ENCODE results near the gene CEP85.
A peak's percentile ranks its signal among the peaks of the same experiment; 100 is the strongest.

The CEP85 gene

DNA sequence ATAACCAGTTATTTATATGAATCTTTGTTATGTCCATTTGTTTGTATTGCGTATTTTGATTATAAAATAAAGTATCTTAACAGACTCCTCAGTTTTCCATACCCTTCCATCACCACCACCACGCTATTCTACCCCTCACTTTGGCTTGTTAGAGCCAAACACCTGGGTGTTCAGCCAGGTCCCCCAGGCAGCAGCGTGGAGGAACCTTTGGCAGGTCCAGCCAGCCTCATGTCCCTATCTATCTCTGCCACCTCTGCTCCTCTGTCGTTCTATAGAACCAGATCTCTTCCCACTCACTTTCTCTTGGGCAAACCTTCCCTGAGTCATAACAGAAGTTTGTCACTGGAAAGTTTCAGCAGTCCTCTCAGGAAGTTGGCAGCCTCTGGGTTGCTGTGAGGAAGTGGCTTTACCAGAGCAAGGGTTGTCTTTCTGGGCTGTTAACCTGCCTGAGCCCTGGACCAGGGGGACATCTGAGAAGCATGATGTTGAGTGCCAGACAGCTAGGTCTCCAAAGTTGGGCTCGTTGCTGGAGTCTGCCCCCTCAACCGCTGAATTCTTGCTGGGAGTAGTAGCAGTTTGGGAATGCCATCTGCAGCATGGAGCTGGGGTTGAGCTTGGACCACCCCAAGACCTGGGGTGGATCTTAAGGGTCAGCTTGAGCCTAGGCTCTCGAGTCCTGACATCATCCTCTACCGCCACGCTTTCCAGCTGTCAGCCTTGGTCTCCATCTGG lies 44.9 kb downstream of the CEP85 start:
- DNase-seq = peak; percentile 96 to 98

GRCh38 chr1:26279456-26280332 lies 45.7 kb downstream of the CEP85 start, which contains the start of gene SH3BGRL3:
TSS of gene SH3BGRL3 (plus strand) at chr1:26280086. CDS start at chr1:26280156, 70 bp downstream.
- peak; percentile 80 for DNase-seq

DNA sequence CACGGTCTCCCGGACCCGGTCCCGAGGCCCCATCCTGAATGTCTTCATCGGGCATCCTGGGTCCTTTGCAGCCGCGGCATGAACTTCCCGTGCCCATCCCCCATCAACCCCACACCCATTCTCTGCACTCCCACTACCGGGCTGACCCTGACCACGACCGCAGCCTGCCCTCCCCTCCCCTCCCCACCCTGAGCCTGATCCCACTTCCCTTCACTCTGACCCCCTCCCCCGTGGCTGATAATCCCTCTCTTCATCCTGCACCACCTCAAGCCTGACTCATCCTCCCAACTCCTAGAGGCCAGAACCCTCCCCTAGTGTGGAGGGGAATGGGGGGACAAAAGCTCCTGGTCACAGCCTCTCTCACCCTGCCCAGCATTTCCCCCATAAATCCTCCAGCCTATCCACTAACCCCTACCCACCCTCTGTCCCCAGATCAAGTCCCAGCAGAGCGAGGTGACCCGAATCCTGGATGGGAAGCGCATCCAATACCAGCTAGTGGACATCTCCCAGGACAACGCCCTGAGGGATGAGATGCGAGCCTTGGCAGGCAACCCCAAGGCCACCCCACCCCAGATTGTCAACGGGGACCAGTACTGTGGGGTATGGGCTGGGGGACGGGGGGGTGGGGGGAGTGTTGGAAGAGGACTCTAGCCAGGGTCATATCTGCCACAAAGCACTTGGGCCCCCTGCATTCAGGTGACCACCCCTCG lies 46.5 kb downstream of the CEP85 start:
- no peak for DNase-seq

DNA sequence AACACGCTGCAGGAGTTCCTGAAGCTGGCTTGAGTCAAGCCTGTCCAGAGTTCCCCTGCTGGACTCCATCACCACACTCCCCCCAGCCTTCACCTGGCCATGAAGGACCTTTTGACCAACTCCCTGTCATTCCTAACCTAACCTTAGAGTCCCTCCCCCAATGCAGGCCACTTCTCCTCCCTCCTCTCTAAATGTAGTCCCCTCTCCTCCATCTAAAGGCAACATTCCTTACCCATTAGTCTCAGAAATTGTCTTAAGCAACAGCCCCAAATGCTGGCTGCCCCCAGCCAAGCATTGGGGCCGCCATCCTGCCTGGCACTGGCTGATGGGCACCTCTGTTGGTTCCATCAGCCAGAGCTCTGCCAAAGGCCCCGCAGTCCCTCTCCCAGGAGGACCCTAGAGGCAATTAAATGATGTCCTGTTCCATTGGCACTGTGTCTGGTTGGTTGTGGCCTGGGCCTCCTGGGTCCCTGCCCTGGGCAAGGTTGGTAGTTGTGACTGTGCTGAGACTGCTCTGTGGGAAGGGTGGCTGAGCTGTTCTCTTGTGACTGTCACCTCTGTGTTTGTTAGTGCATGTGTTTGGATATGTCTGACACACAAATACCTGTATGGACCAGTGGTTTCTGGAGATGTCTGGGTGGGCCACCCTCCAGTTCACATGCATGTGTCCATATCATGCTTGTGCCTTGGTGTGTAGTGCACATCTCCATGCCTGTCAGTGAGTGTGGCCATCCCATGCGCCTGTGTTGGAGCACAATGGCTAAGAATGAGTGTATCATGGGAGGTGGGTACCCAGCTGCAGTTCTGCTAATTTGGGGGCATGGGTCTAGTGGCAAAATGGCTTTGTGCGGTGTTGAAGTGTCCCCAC lies 47.3 kb downstream of the CEP85 start:
- no peak for DNase-seq

DNA sequence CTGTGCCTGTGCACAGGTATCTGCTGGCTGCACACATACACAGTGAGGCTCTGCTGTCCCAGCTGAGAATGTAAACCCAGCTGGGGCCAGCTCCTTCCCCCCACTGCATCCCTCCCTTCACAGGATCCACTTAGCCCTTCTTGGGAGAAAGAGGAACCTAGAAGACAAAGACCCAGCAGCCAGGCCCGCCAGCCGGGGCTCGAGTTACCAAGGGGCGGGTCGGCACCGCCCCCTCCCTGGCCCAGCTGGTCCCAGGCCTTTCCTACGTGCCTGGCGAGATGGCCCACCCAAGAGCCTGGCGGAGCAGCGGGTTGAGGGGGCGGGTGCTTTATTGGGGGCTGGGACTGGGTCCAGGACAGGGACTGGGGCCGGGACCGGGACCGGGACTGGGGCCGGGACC lies 48.0 kb downstream of the CEP85 start:
- peak in 1 of 2 donors; percentile 19 for DNase-seq

- DNase-seq = no peak
These were observed 48.5 kb downstream of the CEP85 start for GRCh38 chr1:26282401-26282918.

DNA sequence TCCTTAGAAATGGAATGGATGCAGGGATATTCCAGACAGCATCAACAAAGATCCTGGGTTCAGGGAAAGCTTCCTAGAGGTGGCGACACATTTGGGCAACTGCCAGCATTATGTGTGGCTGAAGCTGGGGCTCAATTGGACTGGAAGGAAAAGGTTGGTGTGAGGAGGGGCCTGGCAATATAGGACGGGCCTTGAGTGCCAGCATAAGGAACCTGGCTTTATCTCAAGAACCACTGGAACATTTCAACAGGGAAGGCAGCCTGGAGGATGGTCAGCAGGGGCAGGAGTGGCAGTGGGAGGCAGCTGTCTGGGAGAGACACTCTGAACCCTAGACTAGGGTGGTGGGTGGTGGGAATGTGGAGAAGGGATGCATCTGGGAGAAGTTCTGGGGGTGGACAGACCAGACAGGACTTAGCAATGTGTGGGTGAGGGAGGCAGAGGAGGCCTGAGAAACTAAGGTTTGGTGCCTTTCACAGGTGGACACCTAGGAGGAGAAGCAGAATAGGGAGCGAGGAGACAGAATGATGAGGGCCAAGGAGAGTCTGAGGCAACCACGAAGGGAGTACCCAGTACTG lies 49.4 kb downstream of the CEP85 start:
- no peak for DNase-seq

DNA sequence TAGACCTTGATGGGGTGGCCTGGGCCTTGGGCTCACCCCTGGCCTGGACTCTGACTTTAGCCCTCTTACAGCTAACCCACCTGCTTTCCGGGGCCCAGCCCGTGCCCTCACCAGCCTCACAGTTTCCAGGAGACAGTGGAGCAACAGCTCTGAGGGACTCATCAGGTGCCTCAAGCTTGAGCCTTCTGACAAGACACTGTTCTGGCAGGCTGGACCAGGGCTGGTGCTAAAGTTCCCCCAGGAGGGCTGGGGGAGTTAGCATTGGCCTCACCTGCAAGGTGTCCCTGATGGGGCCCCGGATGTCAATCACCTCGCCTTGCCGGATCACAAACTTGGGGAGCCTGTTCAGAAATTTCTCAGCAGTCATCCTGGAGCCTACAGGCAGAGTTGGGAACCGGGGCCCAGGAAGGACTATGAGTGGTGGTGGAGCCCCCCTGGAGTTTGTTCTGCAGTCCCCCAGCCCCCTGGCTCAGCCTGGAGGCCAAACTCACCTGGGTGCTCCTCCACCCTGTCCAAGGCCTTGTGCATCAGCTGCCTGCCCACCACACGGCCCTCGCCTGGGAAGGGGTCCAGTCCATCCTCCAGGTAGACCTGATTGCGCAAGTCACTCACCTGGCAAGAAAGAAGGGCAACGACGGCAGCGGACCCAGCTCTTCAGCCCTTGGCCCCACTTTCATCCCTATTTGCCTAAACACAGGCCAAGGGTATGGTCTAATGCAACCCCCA lies 50.0 kb downstream of the CEP85 start:
- DNase-seq = no peak

DNA sequence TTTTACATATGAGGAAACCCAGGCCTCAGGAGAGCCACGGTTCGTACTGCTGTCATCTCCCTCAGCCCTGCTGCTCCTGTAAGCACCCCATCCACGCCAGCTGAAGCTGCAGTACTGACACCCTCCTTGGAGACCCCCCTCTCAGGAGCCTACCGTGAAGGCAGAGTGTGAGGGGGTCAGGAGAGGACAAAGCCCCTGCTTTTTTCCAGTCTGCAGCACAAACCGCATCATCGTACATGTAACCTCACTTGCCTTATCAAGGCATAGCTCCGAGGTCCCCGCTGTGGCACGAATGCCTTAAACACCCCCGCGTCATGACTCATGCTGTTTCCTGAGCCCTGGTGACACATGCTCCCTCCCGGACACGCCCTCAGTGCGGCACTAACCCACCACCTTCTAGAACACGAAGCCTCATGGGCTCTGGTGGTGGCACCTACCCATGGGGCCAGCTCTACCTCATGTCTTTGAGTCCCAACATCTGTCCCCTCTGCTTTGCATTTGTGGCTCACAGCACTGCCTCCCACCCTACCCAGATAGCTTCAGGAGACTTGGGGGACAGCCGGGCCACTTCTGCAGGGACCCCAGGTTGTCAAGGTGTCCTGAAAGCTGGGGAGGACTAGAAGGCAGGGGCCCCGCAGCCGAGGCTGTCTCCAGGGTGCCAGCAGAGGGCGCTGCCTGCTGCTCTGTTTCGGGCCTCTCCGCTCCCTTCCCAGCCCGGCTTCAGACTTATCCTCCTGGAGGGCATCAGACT lies 50.8 kb downstream of the CEP85 start:
- peak; percentile 89 to 94 for DNase-seq

DNA sequence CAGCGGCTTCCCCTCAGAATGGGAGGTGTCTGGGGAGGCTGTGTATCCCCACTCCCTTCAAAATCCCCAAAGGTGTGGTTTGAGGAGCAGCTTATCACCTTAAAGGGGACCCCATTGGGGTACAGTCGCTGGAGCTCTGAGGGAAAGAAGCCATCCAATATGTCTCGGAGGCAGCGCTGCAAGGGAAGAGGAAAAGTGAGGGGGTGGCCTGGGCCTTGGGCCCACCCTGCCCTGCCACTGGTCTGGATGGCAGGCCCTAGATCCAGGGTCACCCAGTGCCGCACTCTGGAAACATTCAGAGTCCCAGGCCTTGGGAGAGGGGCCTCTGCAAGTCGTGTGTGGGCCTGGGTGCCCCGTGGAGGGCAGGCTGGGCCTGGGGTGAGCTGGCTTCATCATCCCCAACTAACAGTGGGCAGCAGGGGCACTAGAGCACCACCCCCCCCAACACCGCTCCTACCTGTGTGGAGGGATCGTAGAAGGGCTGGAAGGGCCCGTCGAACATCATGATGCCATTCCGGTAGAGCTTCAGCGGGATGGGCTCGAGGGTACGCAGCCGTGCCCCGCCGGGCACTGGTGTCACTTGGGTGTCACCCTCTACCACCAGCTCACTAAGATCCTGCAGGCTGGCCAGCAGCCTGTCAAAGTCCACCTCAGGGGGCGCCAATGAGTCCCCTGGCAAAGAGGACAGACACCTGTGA lies 51.5 kb downstream of the CEP85 start:
- DNase-seq = no peak

DNA sequence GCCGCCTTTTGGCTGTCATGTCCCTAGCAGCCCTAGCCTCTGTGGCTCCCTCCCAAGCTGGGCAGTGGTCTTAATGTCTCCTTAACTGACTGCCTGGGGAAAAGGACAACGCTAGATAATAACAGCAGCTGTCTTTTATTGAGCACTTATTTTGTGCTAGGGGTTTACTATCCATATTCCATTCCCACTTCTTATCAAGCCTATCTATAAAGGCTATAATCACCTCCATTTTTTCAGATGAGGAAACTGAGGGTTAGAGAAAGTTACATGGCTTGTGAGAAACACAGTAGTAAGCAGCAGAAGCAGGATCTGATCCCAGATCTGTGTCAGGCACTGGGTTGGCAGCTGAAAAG lies 52.0 kb downstream of the CEP85 start:
- DNase-seq = no peak

DNA sequence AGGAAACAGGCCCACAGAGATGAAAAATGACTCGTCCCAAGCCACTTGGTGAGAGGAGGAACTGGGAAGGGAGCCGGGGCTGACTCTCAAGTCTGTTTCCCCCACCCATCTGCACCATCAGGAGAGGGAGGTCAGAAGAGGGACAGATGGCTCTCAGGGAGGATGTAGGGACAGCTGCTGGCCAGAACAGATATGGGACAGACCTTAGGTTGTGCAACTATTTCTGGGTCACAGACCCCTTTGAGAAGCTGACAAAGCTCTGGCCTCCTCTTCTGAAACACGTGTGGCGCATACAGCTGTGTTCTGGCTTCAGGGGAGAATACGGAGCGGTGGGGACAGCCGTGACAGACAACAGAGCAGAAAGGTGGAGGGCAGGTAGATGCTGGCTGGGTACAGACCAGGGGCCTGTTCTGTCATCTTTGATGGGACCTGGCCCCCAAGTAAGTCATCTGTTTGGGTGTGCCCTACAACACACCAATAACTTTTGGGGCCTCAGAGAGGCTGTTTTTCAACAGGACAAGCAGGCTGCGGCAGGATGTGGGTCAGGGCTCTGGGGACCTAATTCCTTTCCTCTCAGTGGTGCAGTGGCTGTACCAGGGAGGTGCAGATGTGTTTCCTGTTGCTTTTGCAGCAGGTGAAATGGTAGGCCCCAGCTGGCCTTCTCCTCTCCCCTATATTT lies 53.2 kb downstream of the CEP85 start:
- peak in 1 of 2 donors; percentile 47 for DNase-seq

GRCh38 chr1:26287811-26288210 lies 53.8 kb downstream of the CEP85 start:
- DNase-seq = no peak

- peak; percentile 45 to 67 for DNase-seq
These were observed 54.4 kb downstream of the CEP85 start for GRCh38 chr1:26288311-26288941.

DNA sequence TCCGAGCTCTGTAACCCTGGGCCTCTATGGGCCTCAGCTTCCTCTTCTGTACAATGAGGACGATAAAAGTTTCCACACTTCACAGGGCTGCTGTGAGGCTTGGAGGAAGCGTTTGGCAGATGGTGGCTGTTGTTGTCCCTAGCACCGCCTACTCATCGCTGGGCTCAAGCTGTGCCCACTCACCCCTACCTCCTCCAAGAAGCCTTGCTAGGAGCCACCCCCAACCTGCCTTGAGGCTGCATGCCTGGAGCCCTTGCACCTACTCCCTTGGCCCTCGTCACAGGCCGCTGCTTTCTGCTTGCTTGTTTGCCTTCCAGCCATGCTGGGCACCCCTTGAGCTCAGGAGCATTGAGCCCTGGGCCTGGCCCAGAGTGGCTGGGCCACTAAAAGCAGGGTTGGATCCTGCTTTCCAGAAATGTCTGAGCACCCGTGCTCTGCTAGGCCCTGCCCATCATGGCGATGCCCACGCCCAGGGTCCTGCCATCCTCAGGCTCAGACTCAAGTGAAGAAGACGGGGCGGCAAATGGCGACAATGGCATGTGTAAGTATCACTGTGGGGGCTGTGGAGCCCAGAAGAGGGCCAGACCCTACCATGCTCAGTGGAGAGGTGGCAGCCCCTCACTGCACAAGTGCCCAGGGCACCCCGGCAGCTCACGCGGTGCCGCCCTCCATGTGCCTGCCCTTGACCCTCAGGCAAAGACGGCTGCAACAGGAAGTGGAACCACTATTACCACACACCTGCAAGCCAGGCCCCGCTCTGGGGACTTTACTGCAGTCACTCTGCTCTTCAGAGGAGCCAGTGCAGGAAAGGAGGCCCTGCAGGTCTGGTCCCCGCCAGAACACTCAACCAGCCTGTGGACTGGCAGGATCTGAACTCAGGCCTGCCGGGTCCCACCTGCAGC lies 55.4 kb downstream of the CEP85 start:
- DNase-seq = peak; percentile 78 to 88

GRCh38 chr1:26290122-26290881 lies 56.3 kb downstream of the CEP85 start:
- DNase-seq = peak; percentile 59 to 79

- no peak for DNase-seq
These were observed 56.9 kb downstream of the CEP85 start for GRCh38 chr1:26290882-26291261.

Data from inflammatory macrophage treated with lipopolysaccharide for 1 hour (primary cell).